NT2/D1 (cell line): ENCODE data around the gene CACFD1.

ENCODE experiments used
- DNase-seq: peaks from one replicate; pipeline ENCODE4 v3.0.0-alpha.2; 2011; ENCODE audit warnings: low read depth, low spot score
- H3K27me3 ChIP-seq: 2 replicates; pipeline ENCODE4 v1.6.0; 2011; ENCODE audit warnings: mild to moderate bottlenecking; ENCODE audit not compliant: insufficient read length, insufficient read depth
- H3K36me3 ChIP-seq: 2 replicates; pipeline ENCODE4 v1.6.1; 2011; ENCODE audit warnings: mild to moderate bottlenecking, low read length, mixed read lengths; ENCODE audit not compliant: insufficient read depth, insufficient read length
- H3K4me1 ChIP-seq: 2 replicates; pipeline ENCODE4 v1.5.1; 2011; ENCODE audit not compliant: insufficient read depth, insufficient read length
- H3K4me3 ChIP-seq: 2 replicates; pipeline ENCODE4 v1.5.1; 2011; ENCODE audit warnings: low read depth; ENCODE audit not compliant: insufficient read length
- H3K9ac ChIP-seq: 2 replicates; pipeline ENCODE4 v1.6.0; 2011; ENCODE audit warnings: low read depth; ENCODE audit not compliant: insufficient read length
- H3K9me3 ChIP-seq: 2 replicates; pipeline ENCODE4 v1.5.1; 2011; ENCODE audit warnings: mild to moderate bottlenecking, low read length; ENCODE audit not compliant: insufficient read depth
- SUZ12 ChIP-seq: IDR thresholded peaks from 2 replicates; pipeline ENCODE4 v1.6.1; 2011; ENCODE audit not compliant: insufficient read length, insufficient read depth; ENCODE audit errors: extremely low read depth
- YY1 ChIP-seq: IDR thresholded peaks from 2 replicates; pipeline ENCODE4 v1.6.1; 2011; ENCODE audit not compliant: insufficient read length, insufficient read depth
- ZNF274 ChIP-seq: IDR thresholded peaks from 2 replicates; pipeline ENCODE4 v1.6.1; 2011; ENCODE audit warnings: mild to moderate bottlenecking, low read depth, low read length

Gene CACFD1

GRCh38 chr9:133491656-133491925 is 31.8 kb downstream of the CACFD1 start:
- Histone ChIP-seq H3K9me3 (no peaks in the 10 kb centered on the region), H3K36me3 (no peaks in the 10 kb centered on the region), H3K27me3 (peaks cover 2% of the 10 kb centered on the region), H3K9ac (no peak overlapping the region), H3K4me3 (no peak overlapping the region), H3K4me1 (peaks cover 19% of the 10 kb centered on the region)
- no peak for DNase-seq
- TF ChIP-seq ZNF274 (no peak), SUZ12 (no peak), YY1 (no peak)

DNA sequence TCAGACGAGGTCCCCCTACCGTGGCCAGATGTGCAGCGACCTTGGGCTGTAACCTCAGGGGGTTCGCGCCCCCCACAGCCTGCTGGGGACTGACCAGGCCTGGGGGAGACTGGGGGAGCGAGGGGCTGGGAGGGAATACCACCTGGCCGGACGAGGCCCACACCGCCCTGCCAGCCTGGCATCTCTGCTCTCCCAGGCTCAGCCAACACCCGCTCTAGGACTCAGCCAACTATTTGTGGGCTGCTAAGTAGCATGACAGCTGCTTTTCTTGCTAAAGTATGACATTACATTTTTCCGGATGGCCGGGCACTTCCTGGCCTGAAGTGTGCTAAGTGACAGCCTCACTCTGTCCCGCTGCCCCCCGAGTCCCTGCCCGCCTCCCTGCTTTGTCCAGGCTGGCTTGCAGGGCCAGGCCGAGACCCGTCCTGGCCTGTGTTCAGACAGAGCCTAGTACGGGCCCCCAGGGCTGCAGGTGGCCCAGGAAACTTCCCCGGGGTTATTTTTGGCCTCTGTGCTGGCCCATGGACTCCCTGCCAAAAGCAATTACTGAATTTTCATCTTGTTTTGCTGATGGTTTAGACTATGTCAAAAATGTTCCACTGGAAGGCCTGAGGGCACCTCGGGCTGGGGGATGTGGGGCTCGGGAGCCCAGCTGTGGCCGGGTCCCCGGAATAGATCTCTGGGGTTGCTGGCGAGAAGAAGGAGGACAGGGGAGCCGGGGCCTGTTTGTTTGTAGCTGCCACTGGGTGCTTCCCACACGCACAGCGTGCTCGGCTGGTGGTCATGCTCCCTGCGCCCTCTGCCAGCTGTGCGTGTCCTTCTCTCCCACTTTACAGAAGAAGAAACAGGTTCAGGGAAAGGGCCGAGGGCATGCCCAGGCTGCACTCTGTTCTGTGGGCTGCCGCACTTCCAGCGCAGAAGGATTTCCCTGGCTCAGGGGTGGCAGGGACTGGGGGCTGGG is 32.6 kb downstream of the CACFD1 start:
- peak overlapping the region; percentile 9 for H3K9ac ChIP-seq

GRCh38 chr9:133493428-133493827 is 33.6 kb downstream of the CACFD1 start:
- no peaks in the 10 kb centered on the region for H3K36me3 ChIP-seq
- peaks cover 21% of the 10 kb centered on the region for H3K4me1 ChIP-seq
- H3K27me3 ChIP-seq, result peaks cover 2% of the 10 kb centered on the region
- no peak for TF ChIP-seq SUZ12
- no peak for TF ChIP-seq ZNF274
- TF ChIP-seq YY1, result no peak
- H3K9me3 ChIP-seq, result no peaks in the 10 kb centered on the region
- no peak overlapping the region for H3K9ac ChIP-seq
- DNase-seq, result no peak
- no peak overlapping the region for H3K4me3 ChIP-seq

More for the DNA sequence above, 32.6 kb downstream of the CACFD1 start:
- TF ChIP-seq ZNF274, result no peak
- no peak for TF ChIP-seq SUZ12
- TF ChIP-seq YY1, result no peak
- no peaks in the 10 kb centered on the region for H3K36me3 ChIP-seq
- no peak for DNase-seq
- H3K4me3 ChIP-seq, result no peak overlapping the region
- peaks cover 2% of the 10 kb centered on the region for H3K27me3 ChIP-seq
- H3K9me3 ChIP-seq, result no peaks in the 10 kb centered on the region
- peaks cover 19% of the 10 kb centered on the region for H3K4me1 ChIP-seq

DNA sequence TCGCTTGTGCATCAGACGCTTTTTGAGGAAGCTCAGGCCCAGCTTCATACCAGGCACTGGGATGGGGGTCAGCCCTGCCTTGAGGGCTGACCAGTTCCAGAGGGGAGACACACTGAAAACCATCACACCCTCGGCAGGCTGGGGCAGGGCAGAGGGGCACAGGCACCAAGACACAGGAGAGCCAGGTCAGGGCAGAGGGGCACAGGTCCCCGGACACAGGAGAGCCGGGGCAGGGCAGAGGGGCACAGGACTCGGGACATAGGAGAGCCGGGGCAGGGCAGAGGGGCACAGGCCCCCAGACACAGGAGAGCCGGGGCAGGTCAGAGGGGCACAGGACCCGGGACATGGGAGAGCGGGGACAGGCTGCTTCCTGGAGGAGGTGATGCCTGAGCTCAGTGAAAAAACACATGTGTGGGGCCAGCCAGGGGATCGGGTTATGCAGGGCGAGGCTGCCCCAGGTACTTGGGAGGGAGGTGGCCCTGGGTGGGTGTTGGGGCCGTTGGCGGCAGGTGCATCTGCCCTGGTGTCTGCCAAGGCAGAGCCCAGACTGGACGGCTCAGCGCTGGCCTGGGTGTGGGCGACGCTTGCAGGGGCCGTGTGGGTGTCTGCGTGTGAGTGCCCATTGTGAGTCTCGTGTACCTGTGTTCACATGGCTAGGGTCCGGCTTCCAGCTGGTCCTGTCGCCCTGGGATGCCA is 34.2 kb downstream of the CACFD1 start:
- H3K36me3 ChIP-seq, result no peaks in the 10 kb centered on the region
- DNase-seq, result no peak
- TF ChIP-seq YY1 (no peak), ZNF274 (no peak), SUZ12 (no peak)
- no peak overlapping the region for H3K4me3 ChIP-seq
- H3K9me3 ChIP-seq, result no peaks in the 10 kb centered on the region
- H3K9ac ChIP-seq, result no peak overlapping the region
- H3K27me3 ChIP-seq, result peaks cover 2% of the 10 kb centered on the region
- peaks cover 22% of the 10 kb centered on the region for H3K4me1 ChIP-seq

- no peak for DNase-seq
- peaks cover 2% of the 10 kb centered on the region for H3K27me3 ChIP-seq
- no peak overlapping the region for H3K4me3 ChIP-seq
- peaks cover 22% of the 10 kb centered on the region for H3K4me1 ChIP-seq
- TF ChIP-seq SUZ12 (no peak), YY1 (no peak), ZNF274 (no peak)
- no peak overlapping the region for H3K9ac ChIP-seq
- no peaks in the 10 kb centered on the region for H3K9me3 ChIP-seq
- H3K36me3 ChIP-seq, result no peaks in the 10 kb centered on the region
Observed at GRCh38 chr9:133494636-133495326, 35.0 kb downstream of the CACFD1 start.

- TF ChIP-seq ZNF274 (no peak), SUZ12 (no peak), YY1 (no peak)
- Histone ChIP-seq H3K9ac (no peak overlapping the region), H3K27me3 (peaks cover 2% of the 10 kb centered on the region), H3K36me3 (no peaks in the 10 kb centered on the region), H3K9me3 (no peaks in the 10 kb centered on the region), H3K4me3 (no peak overlapping the region), H3K4me1 (peaks cover 22% of the 10 kb centered on the region)
- no peak for DNase-seq
Observed at GRCh38 chr9:133495327-133496293, 35.8 kb downstream of the CACFD1 start.
